ENCODE measurements around the gene PTER.
A peak's percentile ranks its signal among the peaks of the same experiment; 100 is the strongest.

The PTER gene

DNA sequence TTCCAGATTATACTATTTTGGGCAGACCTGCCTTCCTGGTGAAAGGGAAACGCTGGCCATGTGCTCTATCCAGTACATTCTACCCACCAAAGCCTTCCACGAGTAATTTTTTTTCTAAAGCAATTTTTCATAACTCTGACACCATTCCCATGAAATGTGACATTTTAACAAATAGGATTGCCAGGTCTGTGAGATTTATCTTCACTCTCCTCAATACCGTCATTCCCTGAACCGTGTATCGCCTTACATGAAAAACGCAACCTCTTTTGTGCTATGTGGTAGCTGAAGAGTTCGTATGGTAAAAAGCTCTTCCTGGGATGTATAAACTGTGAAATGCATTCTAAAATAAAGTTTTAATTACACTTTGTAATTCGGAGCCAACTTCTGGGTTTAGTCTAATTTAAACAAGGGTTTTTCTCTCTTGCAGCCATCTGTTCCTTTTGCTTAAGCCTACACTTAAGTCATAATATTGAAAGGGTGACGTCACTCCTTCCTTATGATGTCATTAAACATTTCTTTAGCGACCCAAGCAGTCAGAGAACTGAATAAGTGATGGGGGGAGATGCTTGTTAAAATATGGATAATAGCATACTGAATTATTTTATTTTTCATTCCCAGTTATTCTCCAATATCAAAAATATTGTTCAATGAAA, 57.2 kb downstream of the PTER start:
- no peak overlapping the region for H3K9ac ChIP-seq (ENCODE audit: low read depth, low read length)
- H3K36me3 ChIP-seq (ENCODE audit: insufficient read depth, low read length): no peaks in the 10 kb centered on the region
- H3K9me3 ChIP-seq (ENCODE audit: control insufficient read depth, insufficient read depth, low read length): no peaks in the 10 kb centered on the region
- no peaks in the 10 kb centered on the region for H3K4me1 ChIP-seq (ENCODE audit: insufficient read depth, low read length)

DNA sequence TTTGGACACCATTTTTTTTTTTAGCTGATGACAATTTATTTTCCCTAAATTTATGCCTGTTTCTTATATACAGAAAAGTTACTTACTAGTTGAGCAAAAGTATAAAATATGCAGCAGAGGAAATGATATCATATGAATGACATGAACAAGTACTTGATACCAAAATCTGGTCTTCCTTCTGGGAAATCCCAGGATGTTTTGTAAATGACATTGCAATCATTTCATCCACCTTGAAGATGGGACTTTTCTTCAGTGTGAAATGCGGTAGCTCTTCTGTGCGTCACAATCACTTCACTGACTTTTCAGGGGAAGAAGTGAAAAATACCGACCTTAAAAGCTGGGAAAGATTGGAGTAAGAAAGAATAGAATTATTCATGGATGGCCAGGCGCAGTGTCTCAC, 61.1 kb downstream of the PTER start:
- Histone ChIP-seq H3K4me1 (ENCODE audit: insufficient read depth, low read length) (no peaks in the 10 kb centered on the region), H3K9ac (ENCODE audit: low read depth, low read length) (no peak overlapping the region), H3K9me3 (ENCODE audit: control insufficient read depth, insufficient read depth, low read length) (no peaks in the 10 kb centered on the region)

DNA sequence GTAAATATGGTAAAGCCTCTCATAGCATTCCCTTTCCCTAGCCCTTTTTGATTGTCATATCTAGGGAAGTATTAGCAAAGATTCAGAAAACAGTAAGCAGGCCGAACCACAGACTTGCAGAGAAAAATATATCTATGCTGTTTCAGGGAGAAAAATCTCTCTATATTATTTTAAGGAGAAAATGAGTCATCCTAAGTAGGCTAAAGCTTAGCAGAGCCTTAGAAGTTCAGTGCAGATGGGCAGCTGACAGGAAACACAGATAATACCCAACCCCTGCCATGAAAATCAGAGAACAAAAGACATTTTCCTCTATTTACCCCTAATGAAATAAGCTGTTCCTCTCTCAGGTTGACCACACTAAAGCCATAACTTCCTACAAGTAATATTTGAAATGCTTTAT, 68.4 kb downstream of the PTER start:
- H3K9me3 ChIP-seq (ENCODE audit: control insufficient read depth, insufficient read depth, low read length): no peaks in the 10 kb centered on the region
- H3K36me3 ChIP-seq (ENCODE audit: insufficient read depth, low read length): no peaks in the 10 kb centered on the region
- H3K9ac ChIP-seq (ENCODE audit: low read depth, low read length): no peak overlapping the region

More for the DNA sequence above, 61.1 kb downstream of the PTER start:
- no peaks in the 10 kb centered on the region for H3K36me3 ChIP-seq (ENCODE audit: insufficient read depth, low read length)

DNA sequence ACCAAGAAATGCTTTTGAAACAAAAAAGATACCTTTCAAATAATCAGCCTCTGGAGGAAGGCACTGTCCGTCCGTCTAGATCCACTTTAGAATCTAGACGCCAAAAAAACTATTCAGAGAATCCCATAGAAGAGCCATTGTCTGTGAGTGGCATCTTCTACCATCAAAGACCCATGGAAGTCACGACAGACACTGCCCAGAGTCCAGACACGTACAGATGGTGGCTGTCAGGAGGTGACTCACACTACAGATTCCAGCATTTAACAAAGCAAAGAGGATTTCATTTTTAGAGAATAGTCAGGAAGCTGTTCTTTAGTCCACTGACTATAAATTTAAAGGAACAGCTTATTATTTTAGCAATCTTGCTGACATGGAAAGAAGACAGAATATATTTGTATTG, 73.2 kb downstream of the PTER start:
- no peaks in the 10 kb centered on the region for H3K9me3 ChIP-seq (ENCODE audit: control insufficient read depth, insufficient read depth, low read length)
- no peaks in the 10 kb centered on the region for H3K36me3 ChIP-seq (ENCODE audit: insufficient read depth, low read length)
- no peak overlapping the region for H3K9ac ChIP-seq (ENCODE audit: low read depth, low read length)
- H3K4me1 ChIP-seq (ENCODE audit: insufficient read depth, low read length): no peaks in the 10 kb centered on the region

More for the DNA sequence above, 68.4 kb downstream of the PTER start:
- H3K4me1 ChIP-seq (ENCODE audit: insufficient read depth, low read length): no peaks in the 10 kb centered on the region

DNA sequence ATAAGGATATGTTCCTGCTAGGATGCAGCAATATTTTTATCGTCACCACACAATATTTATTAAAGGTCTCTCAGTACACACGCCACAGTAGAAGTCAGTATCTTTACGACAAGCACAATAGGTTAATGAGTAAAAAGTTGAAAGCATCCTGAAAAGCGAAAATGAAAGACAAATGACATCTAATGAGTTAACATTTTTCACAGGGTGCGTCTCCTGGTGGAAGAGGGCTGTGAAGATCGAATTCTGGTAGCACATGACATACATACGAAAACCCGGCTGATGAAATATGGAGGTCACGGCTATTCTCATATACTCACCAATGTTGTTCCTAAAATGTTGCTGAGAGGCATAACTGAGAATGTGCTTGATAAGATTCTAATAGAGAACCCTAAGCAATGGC, 74.0 kb downstream of the PTER start:
- no peaks in the 10 kb centered on the region for H3K4me1 ChIP-seq (ENCODE audit: insufficient read depth, low read length)
- no peak overlapping the region for H3K9ac ChIP-seq (ENCODE audit: low read depth, low read length)
- no peaks in the 10 kb centered on the region for H3K36me3 ChIP-seq (ENCODE audit: insufficient read depth, low read length)
- no peaks in the 10 kb centered on the region for H3K9me3 ChIP-seq (ENCODE audit: control insufficient read depth, insufficient read depth, low read length)

DNA sequence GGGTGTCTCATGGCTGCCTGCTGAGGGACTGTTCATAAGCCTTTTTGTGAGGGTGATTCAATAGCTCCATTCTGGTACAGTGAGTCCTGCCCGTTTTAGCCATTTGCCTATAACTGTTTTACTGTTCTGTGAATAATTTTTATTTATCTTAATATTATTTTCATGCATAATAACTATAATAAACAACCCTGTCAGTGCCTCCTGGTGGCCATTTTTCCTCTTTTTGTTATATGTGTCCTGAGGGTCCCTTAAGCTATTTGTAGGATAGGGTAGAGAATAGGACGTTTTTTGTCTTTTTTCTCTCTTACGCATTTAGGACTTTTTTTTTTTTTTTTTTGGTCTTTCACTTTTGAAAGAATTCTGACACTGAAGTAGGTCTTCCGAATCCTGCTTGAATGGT, 82.0 kb downstream of the PTER start:
- Histone ChIP-seq H3K36me3 (ENCODE audit: insufficient read depth, low read length) (no peaks in the 10 kb centered on the region), H3K9ac (ENCODE audit: low read depth, low read length) (no peak overlapping the region), H3K9me3 (ENCODE audit: control insufficient read depth, insufficient read depth, low read length) (no peaks in the 10 kb centered on the region), H3K4me1 (ENCODE audit: insufficient read depth, low read length) (no peaks in the 10 kb centered on the region)

DNA sequence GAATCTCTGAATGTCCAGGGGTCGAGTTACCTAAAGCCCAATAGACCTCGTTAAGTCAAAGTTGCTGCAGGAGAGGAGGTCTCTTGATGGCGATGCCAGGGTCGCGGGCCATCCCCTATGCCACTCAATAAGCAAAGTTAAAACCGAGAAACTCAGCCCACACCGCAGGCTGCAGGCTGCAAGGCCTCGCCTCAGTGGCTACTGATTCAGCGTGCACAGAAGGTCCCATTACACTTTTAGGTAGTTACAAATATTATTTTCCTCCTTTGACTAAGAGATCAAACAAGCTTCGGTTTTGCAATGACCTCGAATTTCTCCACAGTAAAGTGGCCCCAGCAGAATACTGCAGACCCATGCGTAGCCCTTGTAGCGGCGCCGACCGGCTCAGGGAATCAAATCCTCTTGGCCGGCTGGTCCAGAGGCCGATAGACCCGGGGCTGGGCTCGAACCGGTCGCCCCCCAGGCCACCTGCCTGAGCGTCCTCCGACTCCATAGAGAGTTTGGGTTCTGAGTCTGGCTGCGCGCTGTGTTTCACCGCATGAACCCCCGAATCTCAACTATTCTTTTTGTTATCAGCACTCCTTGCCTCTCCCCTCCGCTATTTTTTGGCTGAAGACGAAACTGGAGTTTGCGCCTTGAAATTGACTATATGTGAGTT, 82.6 kb downstream of the PTER start:
- Histone ChIP-seq H3K36me3 (ENCODE audit: insufficient read depth, low read length) (no peaks in the 10 kb centered on the region), H3K9ac (ENCODE audit: low read depth, low read length) (peak overlapping the region; percentile 72), H3K9me3 (ENCODE audit: control insufficient read depth, insufficient read depth, low read length) (no peaks in the 10 kb centered on the region), H3K4me1 (ENCODE audit: insufficient read depth, low read length) (no peaks in the 10 kb centered on the region)

DNA sequence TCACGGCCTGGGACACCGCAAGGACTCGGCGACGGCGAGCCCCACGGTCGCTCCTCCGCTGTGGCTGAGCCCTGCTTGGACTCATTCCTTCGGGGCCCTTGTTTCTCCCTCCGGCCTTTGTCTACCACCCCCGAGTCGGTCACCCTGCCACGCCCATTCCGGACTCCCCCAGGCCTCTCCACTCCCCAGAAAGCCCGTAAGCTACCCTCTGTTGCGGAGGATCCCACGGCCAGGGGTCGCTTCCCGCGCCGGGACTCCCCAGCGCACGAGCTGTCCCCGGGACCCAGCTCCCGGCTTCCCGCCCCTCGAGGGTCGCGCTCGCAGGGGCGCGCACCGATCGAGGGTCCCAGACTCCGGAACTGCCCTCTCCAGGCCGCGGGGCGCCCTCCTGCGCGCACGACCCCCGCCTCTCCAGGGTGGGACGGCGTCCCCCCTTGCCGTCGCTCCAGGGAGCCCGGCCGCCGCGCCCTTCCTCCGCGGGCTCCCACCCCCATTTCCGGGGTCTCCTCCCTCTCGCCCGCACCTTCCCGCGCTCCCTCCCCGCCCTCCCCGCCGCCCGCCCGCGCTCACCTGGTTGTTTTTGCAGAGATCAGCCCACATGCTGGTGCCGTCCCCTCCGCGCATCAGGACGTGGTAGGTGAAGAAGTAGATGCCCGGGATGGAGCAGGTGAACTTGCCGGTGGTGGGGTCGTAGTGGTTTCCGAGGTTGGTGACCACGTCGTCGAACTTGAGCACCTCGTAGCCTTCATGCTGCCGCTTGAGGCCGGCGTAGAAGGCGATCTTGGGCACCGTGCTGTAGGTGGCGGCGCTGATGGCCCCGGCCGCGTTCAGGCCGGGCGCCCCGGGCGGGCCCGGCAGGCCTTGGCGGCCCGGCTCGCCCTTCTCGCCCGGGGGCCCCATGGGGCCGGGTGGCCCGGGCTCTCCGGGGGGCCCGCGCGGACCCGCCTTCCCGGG, 83.4 kb downstream of the PTER start:
- H3K9ac ChIP-seq (ENCODE audit: low read depth, low read length): peak overlapping the region; percentile 72
- H3K36me3 ChIP-seq (ENCODE audit: insufficient read depth, low read length): no peaks in the 10 kb centered on the region

DNA sequence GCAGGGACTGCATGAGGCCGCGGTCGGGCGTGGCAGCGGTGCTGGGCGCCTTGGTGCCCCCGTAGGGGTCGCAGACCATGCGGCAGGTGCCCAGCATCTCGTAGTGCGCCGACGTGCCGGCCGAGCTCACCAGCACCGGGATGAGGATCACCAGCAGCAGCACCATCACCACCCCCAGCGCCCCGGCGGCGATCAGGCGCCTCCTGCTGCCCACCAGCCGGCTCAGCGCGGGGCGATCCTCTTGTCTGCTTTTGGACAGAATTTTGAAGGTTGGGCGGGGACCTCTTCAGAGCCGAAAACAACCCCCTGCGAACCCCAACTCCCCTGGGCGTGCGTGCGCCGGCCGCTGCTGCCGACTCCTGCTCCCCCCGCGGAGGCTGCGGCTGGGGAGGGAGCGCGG, 84.1 kb downstream of the PTER start:
- Histone ChIP-seq H3K9me3 (ENCODE audit: control insufficient read depth, insufficient read depth, low read length) (no peaks in the 10 kb centered on the region), H3K4me1 (ENCODE audit: insufficient read depth, low read length) (no peaks in the 10 kb centered on the region), H3K9ac (ENCODE audit: low read depth, low read length) (peak overlapping the region; percentile 72; the same call in 1 of the 2 replicates), H3K36me3 (ENCODE audit: insufficient read depth, low read length) (no peaks in the 10 kb centered on the region)

More for the DNA sequence above, 83.4 kb downstream of the PTER start:
- Histone ChIP-seq H3K4me1 (ENCODE audit: insufficient read depth, low read length) (no peaks in the 10 kb centered on the region), H3K9me3 (ENCODE audit: control insufficient read depth, insufficient read depth, low read length) (no peaks in the 10 kb centered on the region)

DNA sequence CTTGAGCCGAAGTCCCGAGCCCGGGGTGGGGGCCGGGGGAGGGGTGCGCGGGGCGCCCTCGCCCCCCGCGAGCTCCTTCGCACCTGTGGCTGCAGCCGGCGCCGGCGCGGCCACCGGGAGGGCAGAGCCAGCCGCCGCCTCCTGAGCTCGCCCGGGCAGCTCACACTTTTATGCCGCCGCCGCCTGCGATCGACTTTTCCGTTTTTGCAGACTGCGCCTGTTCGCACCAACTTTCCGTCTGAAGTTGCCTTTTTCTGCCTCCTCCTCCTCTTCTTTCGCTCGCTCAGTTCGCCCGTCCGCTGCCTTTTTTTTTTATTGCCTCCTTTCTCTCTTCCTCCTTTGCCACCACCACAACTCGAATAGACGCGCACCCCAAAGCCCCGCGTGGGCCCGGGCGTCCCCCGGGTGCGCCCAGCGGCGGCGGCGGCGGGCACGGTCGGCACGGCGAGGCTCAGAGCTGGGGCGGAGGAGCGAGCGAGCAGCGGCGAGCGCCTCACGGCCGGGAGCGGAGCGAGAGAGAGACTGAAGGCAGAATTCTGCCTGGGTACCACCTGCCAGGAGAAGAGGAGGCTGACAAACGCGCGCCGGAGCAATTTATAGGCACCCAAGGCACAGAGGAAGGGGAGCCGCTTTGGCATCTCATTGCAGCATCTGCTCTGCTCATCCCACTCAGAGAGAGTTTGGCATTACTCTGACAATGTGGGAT, 84.7 kb downstream of the PTER start, which contains the start of gene C1QL3:
TSS of gene C1QL3 (minus strand) at position 569 of the 706 bp plus-strand sequence. CDS start 814 bp downstream, outside the sequence.
- Histone ChIP-seq H3K4me1 (ENCODE audit: insufficient read depth, low read length) (no peaks in the 10 kb centered on the region), H3K36me3 (ENCODE audit: insufficient read depth, low read length) (no peaks in the 10 kb centered on the region), H3K9me3 (ENCODE audit: control insufficient read depth, insufficient read depth, low read length) (no peaks in the 10 kb centered on the region), H3K9ac (ENCODE audit: low read depth, low read length) (peak within 1 kb of the TSS; percentile 72; the same call in 1 of the 2 replicates)

DNA sequence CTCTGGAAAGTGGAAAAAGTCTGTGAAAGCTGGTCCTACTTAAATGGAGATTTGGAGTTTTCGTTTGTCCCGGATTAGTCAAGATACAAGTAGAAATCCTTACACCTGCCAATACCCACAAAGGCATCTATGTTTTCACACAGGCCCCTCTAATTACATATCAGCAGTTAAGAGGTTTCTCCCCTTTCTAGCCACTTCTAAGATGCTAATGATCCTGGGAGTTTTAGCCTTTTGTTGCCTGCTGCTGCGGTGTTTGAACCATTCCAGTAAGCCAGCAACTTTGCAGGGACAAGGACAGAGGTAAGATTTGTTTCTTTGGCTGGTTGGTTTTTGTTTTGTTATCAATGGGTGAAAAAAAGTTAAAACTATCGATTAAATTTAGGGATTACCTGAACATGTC, 90.6 kb downstream of the PTER start:
- Histone ChIP-seq H3K36me3 (ENCODE audit: insufficient read depth, low read length) (no peaks in the 10 kb centered on the region), H3K9ac (ENCODE audit: low read depth, low read length) (no peak overlapping the region), H3K4me1 (ENCODE audit: insufficient read depth, low read length) (peaks cover 11% of the 10 kb centered on the region), H3K9me3 (ENCODE audit: control insufficient read depth, insufficient read depth, low read length) (no peaks in the 10 kb centered on the region)

DNA sequence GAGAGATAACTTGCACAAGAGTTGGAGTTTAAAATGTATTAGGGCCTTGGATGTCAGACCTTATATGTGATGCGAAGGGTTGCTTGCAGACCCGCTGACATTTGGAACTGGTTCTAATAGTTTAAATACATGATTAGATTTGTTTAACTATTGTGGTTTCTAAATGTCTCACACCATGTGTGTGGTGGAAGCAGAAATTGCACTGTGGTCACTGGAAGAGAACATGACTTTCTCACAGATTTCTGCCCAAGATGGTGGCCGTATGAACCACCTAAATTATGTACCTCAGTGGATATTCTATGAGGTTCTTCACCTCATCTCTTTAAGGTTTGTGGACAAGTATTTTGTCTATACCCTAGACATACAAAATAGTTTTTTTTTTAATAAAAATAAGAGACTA, 93.0 kb downstream of the PTER start:
- H3K9me3 ChIP-seq (ENCODE audit: control insufficient read depth, insufficient read depth, low read length): no peaks in the 10 kb centered on the region
- peaks cover 11% of the 10 kb centered on the region for H3K4me1 ChIP-seq (ENCODE audit: insufficient read depth, low read length)
- no peaks in the 10 kb centered on the region for H3K36me3 ChIP-seq (ENCODE audit: insufficient read depth, low read length)
- no peak overlapping the region for H3K9ac ChIP-seq (ENCODE audit: low read depth, low read length)

DNA sequence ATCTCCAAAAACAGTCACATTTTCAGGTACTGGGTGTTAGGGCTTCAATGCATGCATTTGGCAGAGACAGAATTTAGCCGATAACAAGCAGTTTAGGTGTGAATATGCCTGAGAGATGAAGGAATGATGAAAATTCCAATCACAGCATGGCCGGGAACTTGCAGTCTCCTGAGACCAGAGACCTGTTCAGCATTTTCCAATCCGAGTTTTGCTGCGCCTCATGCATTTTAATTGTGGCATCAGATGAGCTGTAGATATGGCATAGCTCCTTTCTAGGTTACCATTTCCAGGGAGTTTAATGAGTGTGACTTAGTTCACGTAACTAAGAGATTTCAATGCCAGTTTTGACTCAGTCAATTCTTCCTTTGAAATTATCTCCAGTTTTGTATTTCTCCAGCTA, 99.3 kb downstream of the PTER start:
- H3K9ac ChIP-seq (ENCODE audit: low read depth, low read length): no peak overlapping the region
- H3K4me1 ChIP-seq (ENCODE audit: insufficient read depth, low read length): no peaks in the 10 kb centered on the region
- no peaks in the 10 kb centered on the region for H3K9me3 ChIP-seq (ENCODE audit: control insufficient read depth, insufficient read depth, low read length)
- no peaks in the 10 kb centered on the region for H3K36me3 ChIP-seq (ENCODE audit: insufficient read depth, low read length)

DNA sequence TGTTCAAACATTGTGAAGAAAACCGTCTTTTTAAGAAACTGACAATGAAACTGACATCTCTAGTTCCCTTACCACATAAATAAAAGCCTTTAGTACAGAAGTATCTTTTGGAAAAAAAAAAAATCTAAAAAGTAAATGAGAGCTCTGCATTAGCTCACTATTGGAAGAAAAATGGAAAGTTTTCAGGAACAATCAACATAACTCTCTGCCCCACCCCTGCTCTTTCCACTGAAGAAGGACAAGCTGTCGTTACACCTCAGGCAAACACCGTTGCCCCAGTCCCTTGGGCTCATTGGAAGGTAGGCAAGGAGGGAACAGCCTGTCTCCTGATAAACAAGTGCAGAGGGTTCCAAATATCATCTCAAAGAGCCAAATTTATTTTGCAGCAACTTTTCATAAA, 107.3 kb downstream of the PTER start:
- H3K4me1 ChIP-seq (ENCODE audit: insufficient read depth, low read length): no peaks in the 10 kb centered on the region
- no peak overlapping the region for H3K9ac ChIP-seq (ENCODE audit: low read depth, low read length)
- no peaks in the 10 kb centered on the region for H3K36me3 ChIP-seq (ENCODE audit: insufficient read depth, low read length)
- no peaks in the 10 kb centered on the region for H3K9me3 ChIP-seq (ENCODE audit: control insufficient read depth, insufficient read depth, low read length)

All from ES-I3 (cell line).